Measurements from ENCODE around the gene HDAC4. TPM values are rescaled to one million over a fixed set of nuclear protein-coding genes. Genes with fewer than 3 reads are reported as not detected.

Gene HDAC4
- total RNA-seq, 4 donors from 2014 or later: 21.6 to 72.7 (median 35.2) TPM

DNA sequence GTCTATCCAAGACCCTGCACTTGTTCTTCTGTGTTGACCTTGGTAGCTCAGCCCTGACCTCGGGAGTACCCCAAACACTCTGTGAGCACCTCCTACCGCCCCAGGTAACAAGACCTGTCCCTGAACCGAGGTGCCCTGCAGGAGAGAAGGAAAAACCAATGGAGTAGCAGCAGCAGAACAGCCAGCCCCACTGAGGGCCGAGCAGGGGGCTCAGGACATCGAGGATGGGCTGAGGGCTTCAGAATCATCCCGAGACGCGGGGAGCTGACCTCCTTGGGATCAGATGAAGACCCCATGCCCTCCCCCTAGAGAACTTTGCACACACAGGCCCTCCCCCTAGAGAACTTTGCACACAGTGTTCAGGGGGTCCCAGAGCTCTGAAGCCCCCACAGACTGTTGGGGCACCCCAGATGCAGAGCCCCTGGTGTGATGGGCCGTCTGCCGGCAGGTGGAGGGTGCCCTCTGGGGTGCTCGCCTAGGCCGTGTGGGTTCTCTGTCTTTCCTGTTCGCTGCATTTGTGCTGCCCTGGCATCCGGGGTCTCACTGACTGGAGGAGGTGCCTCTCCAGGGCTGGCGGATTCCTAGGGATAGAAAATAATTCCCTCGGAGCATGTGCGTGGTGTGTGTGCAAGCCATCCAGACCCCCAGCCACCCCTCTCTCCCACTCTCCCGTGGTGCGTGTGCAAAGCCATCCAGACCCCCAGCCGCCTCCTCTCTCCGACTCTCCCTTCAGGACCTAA is 363.8 kb downstream of the HDAC4 start:
- peaks cover 0 to 8% (median 0%) of the 10 kb centered on the region in 3 donors for H3K4me1 ChIP-seq
- H3K9me3 ChIP-seq: no peaks in the 10 kb centered on the region
- no peak overlapping the region for H3K4me3 ChIP-seq
- intact Hi-C loops (cut with DNase I): loop anchor here (5.0 kb wide), 1 partner anchor 850 kb away; no protein-coding TSS in a partner anchor
- WGBS, 2 donors: 89 to 97% methylated on average over 5 to 9 of the region's 21 CpGs
- peaks cover 0 to 28% (median 0%) of the 10 kb centered on the region in 4 donors for H3K27me3 ChIP-seq
- no peak for DNase-seq
- no peaks in the 10 kb centered on the region for H3K36me3 ChIP-seq
- no peak overlapping the region for H3K27ac ChIP-seq
- TF ChIP-seq, protein P1, sequence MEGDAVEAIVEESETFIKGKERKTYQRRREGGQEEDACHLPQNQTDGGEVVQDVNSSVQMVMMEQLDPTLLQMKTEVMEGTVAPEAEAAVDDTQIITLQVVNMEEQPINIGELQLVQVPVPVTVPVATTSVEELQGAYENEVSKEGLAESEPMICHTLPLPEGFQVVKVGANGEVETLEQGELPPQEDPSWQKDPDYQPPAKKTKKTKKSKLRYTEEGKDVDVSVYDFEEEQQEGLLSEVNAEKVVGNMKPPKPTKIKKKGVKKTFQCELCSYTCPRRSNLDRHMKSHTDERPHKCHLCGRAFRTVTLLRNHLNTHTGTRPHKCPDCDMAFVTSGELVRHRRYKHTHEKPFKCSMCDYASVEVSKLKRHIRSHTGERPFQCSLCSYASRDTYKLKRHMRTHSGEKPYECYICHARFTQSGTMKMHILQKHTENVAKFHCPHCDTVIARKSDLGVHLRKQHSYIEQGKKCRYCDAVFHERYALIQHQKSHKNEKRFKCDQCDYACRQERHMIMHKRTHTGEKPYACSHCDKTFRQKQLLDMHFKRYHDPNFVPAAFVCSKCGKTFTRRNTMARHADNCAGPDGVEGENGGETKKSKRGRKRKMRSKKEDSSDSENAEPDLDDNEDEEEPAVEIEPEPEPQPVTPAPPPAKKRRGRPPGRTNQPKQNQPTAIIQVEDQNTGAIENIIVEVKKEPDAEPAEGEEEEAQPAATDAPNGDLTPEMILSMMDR (IDR thresholded peaks at IDR 0.05): no peak
- no peak for TF ChIP-seq POLR2A (IDR thresholded peaks at IDR 0.05)

DNA sequence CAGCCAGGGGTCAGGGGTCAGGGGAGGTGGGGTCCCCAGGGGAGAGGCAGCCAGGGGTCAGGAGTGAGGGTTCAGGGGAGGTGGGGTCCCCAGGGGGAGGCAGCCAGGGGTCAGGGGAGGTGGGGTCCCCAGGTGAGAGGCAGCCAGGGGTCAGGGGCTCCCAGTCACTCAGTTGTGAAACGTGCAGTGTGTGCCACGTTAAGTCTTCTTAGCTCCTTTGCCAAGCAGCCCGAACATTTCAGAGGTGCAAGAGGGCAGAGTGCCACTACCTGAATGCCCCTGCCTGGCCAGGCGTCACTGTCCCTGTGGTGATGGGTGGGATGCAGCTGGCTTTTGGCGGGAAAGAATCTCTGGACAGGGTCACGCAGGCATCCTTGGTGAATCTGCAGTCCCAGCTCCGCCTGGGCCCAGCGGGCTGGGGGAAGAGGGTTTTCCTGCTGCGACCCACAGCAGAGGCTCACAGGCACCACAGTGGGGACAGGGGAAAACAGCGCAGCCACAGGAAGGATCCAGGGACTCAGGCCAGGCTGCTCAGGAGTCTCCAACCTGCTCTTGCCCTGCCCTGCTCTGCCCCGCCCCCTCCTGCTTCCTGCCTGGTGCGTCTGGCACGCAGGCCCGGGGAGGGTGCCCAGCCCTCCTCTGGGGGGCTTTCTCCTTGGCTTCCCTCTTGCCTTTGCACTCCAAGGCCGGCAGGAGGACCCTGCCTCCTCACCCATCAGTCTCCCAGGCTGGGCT is 364.7 kb downstream of the HDAC4 start:
- no peak overlapping the region for H3K27ac ChIP-seq
- H3K9me3 ChIP-seq: no peaks in the 10 kb centered on the region
- H3K27me3 ChIP-seq: peaks cover 0 to 28% (median 0%) of the 10 kb centered on the region in 4 donors
- no peak overlapping the region for H3K4me3 ChIP-seq
- H3K4me1 ChIP-seq: peaks cover 0 to 8% (median 0%) of the 10 kb centered on the region in 3 donors
- intact Hi-C loops (cut with DNase I): loop anchor here (5.0 kb wide), 1 partner anchor 851 kb away; no protein-coding TSS in a partner anchor
- no peak for DNase-seq
- H3K36me3 ChIP-seq: no peaks in the 10 kb centered on the region
- TF ChIP-seq, protein P1 (IDR thresholded peaks at IDR 0.05): no peak
- TF ChIP-seq POLR2A (IDR thresholded peaks at IDR 0.05): no peak
- WGBS, 2 donors: no CpG with 5 or more reads among the region's 15 CpGs

DNA sequence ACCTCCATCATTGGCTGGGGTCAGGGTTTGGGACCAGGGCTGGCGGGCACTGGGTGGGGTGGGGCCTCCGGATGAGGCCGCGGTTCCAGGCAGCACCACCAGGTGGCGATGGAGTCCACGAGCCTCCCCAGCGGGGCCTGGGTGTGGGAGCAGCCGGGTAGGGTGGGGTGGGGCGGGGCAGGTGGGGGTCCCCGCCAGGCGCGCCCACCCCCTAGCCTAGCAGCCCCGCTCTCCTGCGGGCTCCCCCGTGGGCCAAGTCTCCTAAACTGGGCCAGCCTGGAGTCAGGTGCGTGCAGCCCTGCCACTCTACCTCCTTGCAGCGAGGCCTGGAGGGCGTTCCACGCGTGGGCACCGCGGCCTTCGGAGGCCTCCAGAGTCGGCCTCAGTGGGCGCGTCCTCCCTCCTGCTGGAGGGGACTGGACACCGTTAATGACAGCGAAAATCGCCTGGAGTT is 365.4 kb downstream of the HDAC4 start:
- Histone ChIP-seq H3K27ac (no peak overlapping the region), H3K9me3 (no peaks in the 10 kb centered on the region), H3K4me3 (no peak overlapping the region), H3K27me3 (peaks cover 0 to 34% (median 0%) of the 10 kb centered on the region in 4 donors), H3K36me3 (no peaks in the 10 kb centered on the region), H3K4me1 (peaks cover 0 to 8% (median 0%) of the 10 kb centered on the region in 3 donors)
- intact Hi-C loops (cut with DNase I): loop anchor here (5.0 kb wide), 1 partner anchor 852 kb away; no protein-coding TSS in a partner anchor
- WGBS, 2 donors: 0% methylated on average over 3 of the region's 29 CpGs; no CpG with 5 or more reads in 1 of the 2 donors
- no peak for DNase-seq
- TF ChIP-seq, protein P1 (IDR thresholded peaks at IDR 0.05): peak; percentile 60 to 98 (median 69)
- no peak for TF ChIP-seq POLR2A (IDR thresholded peaks at IDR 0.05)

DNA sequence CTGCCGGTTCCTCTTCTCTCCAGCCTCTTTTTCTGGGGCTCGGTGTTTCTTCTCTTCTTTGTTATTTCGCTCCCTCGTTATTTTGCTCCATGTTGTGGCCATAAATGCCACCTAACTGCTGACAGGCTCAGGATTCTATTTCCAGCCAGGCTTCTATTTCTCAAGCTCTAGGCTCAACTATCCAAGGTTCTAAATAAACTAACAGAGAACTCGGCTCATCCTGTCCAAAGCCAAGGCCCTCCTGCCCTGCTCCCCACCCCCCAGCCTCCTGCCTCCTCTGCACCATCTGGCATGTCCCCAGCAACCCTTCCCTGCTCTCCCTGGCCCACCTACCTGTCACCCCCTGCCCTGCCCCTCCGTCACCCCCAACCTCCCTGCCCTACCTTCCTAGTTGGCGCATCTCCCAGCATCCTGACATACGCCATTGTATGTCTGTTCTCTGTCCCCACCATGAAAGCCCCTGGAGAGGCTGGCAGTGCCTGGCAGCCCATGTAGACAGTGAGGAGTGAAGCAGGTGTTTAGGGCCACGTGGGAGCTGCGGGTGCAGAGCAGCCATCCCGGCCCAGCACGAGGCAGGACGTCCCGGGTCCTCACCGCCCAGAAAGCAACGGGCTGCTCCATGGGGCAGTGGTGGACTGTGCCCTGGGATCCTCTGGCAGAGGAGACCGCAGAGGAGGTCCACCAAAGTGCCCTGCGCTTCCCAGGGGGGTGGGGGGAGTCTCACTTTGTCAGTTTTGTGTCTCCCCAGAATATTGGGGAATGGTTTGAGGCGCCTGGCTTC is 366.1 kb downstream of the HDAC4 start:
- TF ChIP-seq, protein P1 (IDR thresholded peaks at IDR 0.05): no peak
- no peak for TF ChIP-seq POLR2A (IDR thresholded peaks at IDR 0.05)
- Histone ChIP-seq H3K4me1 (peaks cover 0 to 8% (median 0%) of the 10 kb centered on the region in 3 donors), H3K27me3 (peaks cover 0 to 39% (median 0%) of the 10 kb centered on the region in 4 donors), H3K4me3 (no peak overlapping the region), H3K36me3 (no peaks in the 10 kb centered on the region), H3K27ac (no peak overlapping the region), H3K9me3 (no peaks in the 10 kb centered on the region)
- WGBS, 2 donors: 72 to 76% methylated on average over 8 to 10 of the region's 19 CpGs
- no peak for DNase-seq
- intact Hi-C loops (cut with DNase I): loop anchor here (5.0 kb wide), 1 partner anchor 853 kb away; no protein-coding TSS in a partner anchor
